Activated T-cell treated with anti-CD3 and anti-CD28 coated beads, Interleukin-2, amount 50 U/mL, for 72 hours (primary cell): Measurements from ENCODE around the gene VWF. TPM values are rescaled to one million over a fixed set of nuclear protein-coding genes. Genes with fewer than 3 reads are reported as not detected.
"Not testable (repeated sequence)": the region's sequence is repeated elsewhere in the genome, so short reads cannot be mapped to it uniquely, and the experiment has no call there.

ENCODE experiments used
- ATAC-seq, 2 donors: fragments of 150-1000 bp; cut with Tn5 transposase; replicated peaks in 1 of 2; 2 replicates each; pipeline ENCODE4 v1.10.0; 2021; ENCODE audit warnings: moderate library complexity in 2 of 2, mild to moderate bottlenecking in 1 of 2
- DNase-seq, 2 donors: peaks; one replicate each; pipeline ENCODE4 v3.0.0; 2021 to 2022; ENCODE audit warnings: mixed read lengths in 1 of 2
- H3K27ac Mint-ChIP-seq: one replicate; pipeline ENCODE4 v1.8.0; 2022; ENCODE audit warnings: mild to moderate bottlenecking, moderate library complexity, mixed read lengths
- H3K27me3 Mint-ChIP-seq: one replicate; pipeline ENCODE4 v1.8.0; 2022; ENCODE audit warnings: low read depth, mixed read lengths
- H3K36me3 Mint-ChIP-seq, 2 donors: one replicate each; pipeline ENCODE4 v1.8.0; 2022; ENCODE audit warnings: mixed read lengths in 2 of 2, mild to moderate bottlenecking in 1 of 2; ENCODE audit not compliant: insufficient read depth in 2 of 2
- H3K4me1 Mint-ChIP-seq: one replicate; pipeline ENCODE4 v1.8.0; 2022; ENCODE audit warnings: low read depth, mixed read lengths
- H3K4me3 Mint-ChIP-seq, 2 donors: one replicate each; pipeline ENCODE4 v1.8.0; 2022; ENCODE audit warnings: mild to moderate bottlenecking in 2 of 2, mixed read lengths in 2 of 2, moderate library complexity in 2 of 2
- H3K9me3 Mint-ChIP-seq, 2 donors: one replicate each; pipeline ENCODE4 v1.8.0; 2022; ENCODE audit warnings: mixed read lengths in 2 of 2
- total RNA-seq, 2 donors: library from RNA; stranded (reverse); gene quantifications; one replicate each; pipeline ENCODE4 v1.2.3, GENCODE V29; 2022

The VWF gene
- total RNA-seq, 2 donors from 2014 or later, result 0.02 TPM

DNA sequence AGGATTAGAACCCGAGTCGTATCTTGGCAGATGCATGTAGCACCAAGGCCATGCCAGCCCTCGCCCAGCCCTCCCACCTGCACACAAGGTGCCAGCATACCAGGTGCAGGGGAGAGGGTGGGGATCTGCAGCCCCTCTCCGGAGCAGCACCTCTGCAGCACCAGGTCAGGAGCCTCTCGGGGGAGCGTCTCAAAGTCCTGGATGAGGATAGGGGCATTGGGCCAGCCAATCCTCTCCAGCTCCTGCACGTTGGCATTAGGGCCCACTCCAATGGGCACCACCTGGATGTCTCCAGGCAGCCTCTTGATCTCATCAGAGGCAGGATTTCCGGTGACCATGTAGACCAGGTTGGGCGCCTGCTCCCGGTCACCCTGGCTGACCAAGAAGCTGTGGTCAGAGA is 106.2 kb downstream of the VWF start:
- Mint-ChIP-seq H3K36me3 (no peaks in the 10 kb centered on the region), H3K27me3 (peaks cover 11% of the 10 kb centered on the region), H3K9me3 (no peaks in the 10 kb centered on the region), H3K4me3 (no peak overlapping the region), H3K27ac (no peak overlapping the region), H3K4me1 (no peaks in the 10 kb centered on the region)
- no peak for ATAC-seq
- DNase-seq, result no peak

DNA sequence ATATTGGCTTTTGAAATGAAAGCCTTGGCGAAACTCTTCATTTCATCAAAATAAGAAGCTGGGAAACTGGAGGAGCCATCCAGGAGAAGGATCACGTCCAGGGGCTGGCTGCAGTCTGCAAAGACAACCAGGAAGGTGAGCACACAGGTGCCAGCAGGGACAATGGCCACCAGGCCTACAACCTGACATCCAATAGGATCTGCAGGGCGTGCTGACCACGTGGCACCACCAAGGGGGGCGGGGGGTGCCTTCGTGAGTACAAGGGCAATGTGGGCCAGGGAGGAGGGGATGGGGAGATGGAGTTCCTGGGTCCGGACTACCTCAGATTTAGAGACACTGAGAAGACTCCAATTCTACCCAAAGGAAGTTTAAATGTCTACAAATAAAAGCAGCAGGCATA is 107.7 kb downstream of the VWF start:
- H3K4me3 Mint-ChIP-seq, result no peak overlapping the region
- H3K27ac Mint-ChIP-seq, result no peak overlapping the region
- no peak for DNase-seq
- no peak for ATAC-seq
- peaks cover 13% of the 10 kb centered on the region for H3K27me3 Mint-ChIP-seq
- no peaks in the 10 kb centered on the region for H3K4me1 Mint-ChIP-seq
- H3K9me3 Mint-ChIP-seq, result no peaks in the 10 kb centered on the region
- no peaks in the 10 kb centered on the region for H3K36me3 Mint-ChIP-seq

DNA sequence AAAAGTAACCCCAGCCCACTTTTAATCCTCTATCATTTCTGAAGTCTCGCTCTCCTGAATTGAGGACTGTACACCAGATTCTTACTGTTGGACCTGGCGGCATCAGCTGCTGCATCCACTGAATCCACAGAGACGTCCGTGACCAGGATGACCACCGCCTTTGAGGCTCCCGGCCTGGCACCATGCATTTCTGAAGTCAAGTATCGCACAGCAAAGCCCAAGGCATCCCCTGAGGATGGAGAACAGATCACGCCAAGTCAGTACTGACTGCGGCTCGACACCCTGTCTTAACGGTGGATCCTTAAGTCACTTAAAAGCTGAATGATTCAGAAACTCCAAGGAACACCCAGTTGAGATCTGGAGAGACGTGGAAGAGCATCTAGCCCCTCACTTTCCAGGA is 108.5 kb downstream of the VWF start:
- not testable (repeated sequence) for DNase-seq, H3K36me3 Mint-ChIP-seq, ATAC-seq, H3K4me1 Mint-ChIP-seq, H3K4me3 Mint-ChIP-seq, H3K9me3 Mint-ChIP-seq, H3K27ac Mint-ChIP-seq
- H3K27me3 Mint-ChIP-seq, result peaks cover 13% of the 10 kb centered on the region

DNA sequence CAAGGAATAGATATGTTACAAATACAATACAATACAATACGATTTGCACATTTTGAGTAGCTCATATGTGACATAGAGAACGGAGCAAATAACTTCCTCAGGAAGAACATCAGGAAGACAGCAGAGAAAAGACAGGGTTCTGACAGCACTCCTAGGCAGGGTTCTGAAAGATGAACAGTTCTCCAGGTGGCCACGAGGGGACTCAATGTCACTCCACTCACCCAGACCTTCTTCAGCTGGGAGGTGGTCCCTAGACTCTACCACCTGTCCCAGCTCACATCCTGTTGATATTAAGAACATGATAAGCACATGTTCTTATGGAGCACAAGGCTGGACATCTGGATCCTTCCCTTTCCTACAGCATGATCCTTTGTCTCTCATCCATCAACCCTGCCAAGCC is 109.2 kb downstream of the VWF start:
- not testable (repeated sequence) for H3K36me3 Mint-ChIP-seq, H3K27ac Mint-ChIP-seq, ATAC-seq, H3K4me3 Mint-ChIP-seq, H3K4me1 Mint-ChIP-seq, DNase-seq, H3K9me3 Mint-ChIP-seq
- H3K27me3 Mint-ChIP-seq, result peaks cover 13% of the 10 kb centered on the region

DNA sequence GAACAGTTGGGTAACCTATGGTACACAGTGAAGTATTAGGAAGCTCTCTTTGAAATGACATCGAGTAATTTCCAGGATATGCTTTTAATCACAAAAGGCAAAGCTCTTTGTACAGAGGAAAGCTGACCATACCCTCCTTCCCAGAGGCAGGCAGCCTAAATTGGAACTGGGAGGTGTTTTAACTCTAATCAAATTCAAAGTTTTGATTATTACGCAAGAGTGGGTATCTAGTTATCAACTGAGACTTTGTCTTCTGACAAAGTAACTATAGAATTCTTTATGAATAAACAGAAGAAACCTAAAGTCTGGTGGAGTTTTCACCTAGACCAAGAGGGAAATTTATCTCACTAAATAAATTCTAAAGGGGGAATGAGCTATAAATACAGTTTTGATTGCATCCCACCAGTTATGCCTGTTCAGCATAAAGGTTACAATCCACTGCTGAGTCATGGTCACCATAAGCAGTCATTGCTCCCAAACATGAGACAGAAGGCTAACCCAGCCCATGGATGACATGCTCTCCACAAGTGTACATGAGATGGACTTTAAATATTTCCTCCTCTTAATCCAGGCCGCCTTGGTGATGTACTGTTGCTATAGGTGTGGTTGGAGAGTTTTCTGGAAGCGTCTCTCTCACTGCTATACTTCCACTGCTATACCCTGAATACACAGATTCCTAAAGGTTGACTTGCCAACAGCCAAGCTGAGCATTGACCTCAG is 113.7 kb downstream of the VWF start:
- H3K36me3 Mint-ChIP-seq, H3K4me1 Mint-ChIP-seq, H3K4me3 Mint-ChIP-seq, ATAC-seq, H3K9me3 Mint-ChIP-seq, H3K27ac Mint-ChIP-seq, DNase-seq: not testable (repeated sequence)
- H3K27me3 Mint-ChIP-seq, result peaks cover 18% of the 10 kb centered on the region

DNA sequence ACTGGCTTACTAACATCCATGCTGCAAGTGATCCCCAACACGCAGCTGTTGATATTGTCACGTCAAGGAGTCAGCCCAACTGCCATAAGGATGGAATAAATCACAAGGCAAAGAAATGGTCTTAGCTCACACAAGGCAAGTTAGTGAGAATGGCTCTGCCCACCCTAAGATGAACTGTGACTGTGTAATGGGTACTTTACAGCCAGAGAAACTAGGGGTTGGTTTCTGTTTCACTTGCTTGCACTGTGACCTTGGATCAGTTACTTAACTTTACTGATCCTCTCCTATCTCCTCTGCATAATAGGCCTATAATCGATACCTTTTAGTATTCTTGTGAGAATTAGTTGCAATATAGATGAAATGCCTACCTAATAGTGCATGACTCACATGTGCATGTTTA is 127.2 kb downstream of the VWF start:
- ATAC-seq, result no peak
- no peaks in the 10 kb centered on the region for H3K36me3 Mint-ChIP-seq
- no peak overlapping the region for H3K4me3 Mint-ChIP-seq
- DNase-seq, result no peak
- no peaks in the 10 kb centered on the region for H3K9me3 Mint-ChIP-seq
- H3K27ac Mint-ChIP-seq, result no peak overlapping the region
- no peaks in the 10 kb centered on the region for H3K4me1 Mint-ChIP-seq
- peaks cover 15% of the 10 kb centered on the region for H3K27me3 Mint-ChIP-seq

DNA sequence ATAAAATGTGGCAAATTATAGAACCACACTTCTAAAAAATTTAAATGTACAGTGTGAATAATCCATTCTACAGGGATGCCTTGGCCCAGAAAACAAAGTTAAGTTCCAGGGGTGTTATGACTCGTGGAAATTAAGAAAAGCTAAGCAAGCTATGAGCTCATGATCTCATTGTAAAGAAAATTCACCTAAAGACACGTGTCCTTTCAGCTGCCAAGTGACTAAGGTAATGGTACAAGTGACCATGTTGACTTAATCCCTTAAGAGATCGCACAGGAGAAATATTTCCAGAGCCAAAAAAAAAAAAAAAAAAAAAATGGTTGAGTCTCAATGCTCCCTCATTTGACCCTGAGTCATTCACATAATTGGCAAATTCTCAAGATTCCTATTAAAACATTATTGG is 128.0 kb downstream of the VWF start:
- Mint-ChIP-seq H3K27me3 (peaks cover 15% of the 10 kb centered on the region), H3K4me3 (no peak overlapping the region), H3K36me3 (no peaks in the 10 kb centered on the region), H3K4me1 (no peaks in the 10 kb centered on the region), H3K9me3 (no peaks in the 10 kb centered on the region), H3K27ac (no peak overlapping the region)
- DNase-seq, result no peak
- ATAC-seq, result no peak

DNA sequence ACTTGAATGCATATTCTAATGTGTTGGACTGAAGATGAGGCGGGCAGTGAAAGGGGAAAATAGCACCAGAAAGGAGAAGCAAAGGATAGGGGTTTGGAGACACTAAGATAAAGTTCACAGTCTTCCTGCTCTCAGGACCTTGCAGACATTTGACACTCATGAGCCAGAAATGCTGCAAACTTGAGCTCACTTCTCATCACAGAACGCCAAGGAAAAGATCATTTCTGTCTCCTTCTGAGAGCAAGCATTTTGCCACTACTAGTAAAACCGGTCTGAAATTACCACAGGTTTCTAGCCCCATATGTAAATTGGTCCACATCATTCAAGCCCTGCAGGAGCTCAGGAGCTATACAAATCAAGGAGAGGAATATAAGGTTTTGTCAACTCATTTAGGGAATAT is 134.8 kb downstream of the VWF start:
- Mint-ChIP-seq H3K9me3 (no peaks in the 10 kb centered on the region), H3K4me1 (no peaks in the 10 kb centered on the region), H3K36me3 (no peaks in the 10 kb centered on the region), H3K27ac (no peak overlapping the region), H3K4me3 (no peak overlapping the region), H3K27me3 (no peaks in the 10 kb centered on the region)
- DNase-seq (no peak), ATAC-seq (no peak)

DNA sequence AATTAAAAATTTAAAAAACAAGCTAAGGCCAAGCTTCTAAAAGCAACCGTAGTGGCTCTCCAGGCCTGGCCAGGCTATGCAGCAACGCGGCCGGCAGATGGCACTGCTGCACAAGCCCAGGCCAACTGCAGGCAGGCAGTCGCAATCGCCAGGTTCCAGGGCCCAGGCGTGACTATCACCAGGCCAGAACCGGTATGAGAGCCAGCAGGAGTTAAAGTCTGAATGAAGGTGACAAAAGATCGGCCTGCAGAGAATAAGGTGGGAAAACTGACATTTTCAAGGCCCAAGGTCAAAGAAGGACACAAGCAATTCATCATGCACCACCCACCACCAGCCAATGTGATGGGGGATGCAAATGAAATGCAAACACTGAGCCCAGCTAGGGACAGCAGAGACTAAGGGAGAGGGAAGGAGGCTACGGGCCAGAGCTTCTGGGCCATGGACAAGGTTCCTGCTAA is 135.8 kb downstream of the VWF start:
- DNase-seq, result peak; percentile 78 to 80
- no peaks in the 10 kb centered on the region for H3K36me3 Mint-ChIP-seq
- peak; percentile 85 to 88 for ATAC-seq
- H3K9me3 Mint-ChIP-seq, result no peaks in the 10 kb centered on the region
- H3K4me1 Mint-ChIP-seq, result no peaks in the 10 kb centered on the region
- H3K27ac Mint-ChIP-seq, result no peak overlapping the region
- no peak overlapping the region for H3K4me3 Mint-ChIP-seq
- H3K27me3 Mint-ChIP-seq, result no peaks in the 10 kb centered on the region

DNA sequence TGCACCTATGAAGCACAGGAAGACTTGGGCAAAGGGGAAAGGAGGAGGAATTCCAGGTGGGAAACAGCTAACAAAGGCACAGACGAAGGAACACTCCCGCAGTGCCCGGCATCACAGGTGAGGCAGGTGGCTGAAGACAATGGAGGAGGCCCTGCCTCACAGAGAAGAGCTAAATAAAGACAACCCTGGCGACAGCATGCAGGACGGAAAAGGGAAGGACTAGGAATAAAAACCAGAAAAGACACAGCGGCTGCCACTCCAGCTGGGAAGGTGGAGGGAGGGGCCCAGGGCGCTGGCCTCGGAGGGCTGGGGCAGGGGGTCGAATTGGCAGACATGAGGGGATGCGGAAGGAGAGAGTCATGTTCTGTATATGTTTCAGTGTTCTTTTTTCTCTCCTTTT is 136.4 kb downstream of the VWF start:
- no peaks in the 10 kb centered on the region for H3K27me3 Mint-ChIP-seq
- no peaks in the 10 kb centered on the region for H3K36me3 Mint-ChIP-seq
- no peak overlapping the region for H3K27ac Mint-ChIP-seq
- ATAC-seq (no peak), DNase-seq (no peak)
- H3K4me1 Mint-ChIP-seq, result no peaks in the 10 kb centered on the region
- H3K9me3 Mint-ChIP-seq, result no peaks in the 10 kb centered on the region
- no peak overlapping the region for H3K4me3 Mint-ChIP-seq

DNA sequence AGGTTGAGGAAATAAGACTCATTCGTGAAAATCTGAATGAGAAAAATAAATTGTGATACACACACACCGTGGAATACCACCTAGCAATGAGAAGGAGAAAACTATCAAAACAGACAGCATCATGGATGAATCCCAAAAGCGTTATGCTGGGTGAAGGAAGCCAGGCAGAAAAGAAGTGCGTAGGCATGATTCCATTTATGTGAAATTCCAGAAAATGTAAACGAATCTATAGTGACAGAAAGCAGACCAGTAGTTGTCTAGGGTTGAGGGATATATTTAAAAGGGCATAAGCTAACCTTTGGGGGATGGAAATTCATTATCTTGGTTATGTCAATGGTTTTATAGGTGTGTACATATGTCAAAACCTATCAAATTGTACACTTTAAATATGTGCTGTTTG is 136.9 kb downstream of the VWF start:
- H3K4me3 Mint-ChIP-seq, result no peak overlapping the region
- H3K27ac Mint-ChIP-seq, result no peak overlapping the region
- ATAC-seq, result no peak
- DNase-seq, result no peak
- H3K9me3 Mint-ChIP-seq, result no peaks in the 10 kb centered on the region
- no peaks in the 10 kb centered on the region for H3K36me3 Mint-ChIP-seq
- H3K27me3 Mint-ChIP-seq, result no peaks in the 10 kb centered on the region
- H3K4me1 Mint-ChIP-seq, result no peaks in the 10 kb centered on the region

DNA sequence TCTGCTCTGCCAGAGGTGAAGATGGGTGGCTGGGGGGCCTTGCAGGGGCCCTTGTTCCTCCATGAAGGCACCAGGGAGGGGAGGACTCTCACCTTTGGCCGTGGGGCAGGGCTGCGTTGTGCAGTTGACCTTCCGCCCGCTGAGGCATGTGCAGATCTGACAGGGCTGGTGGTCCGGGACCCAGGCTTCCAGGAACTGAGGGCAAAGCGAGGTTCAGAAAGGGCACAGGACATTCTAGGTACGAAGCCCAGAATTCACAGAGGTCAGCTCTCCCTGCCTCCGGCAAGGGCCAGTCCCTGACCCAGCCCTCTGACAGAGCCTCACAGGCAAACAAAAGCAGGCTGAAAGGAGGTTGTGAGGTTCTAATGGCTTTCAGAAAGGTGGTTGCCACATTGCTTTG is 139.0 kb downstream of the VWF start:
- Mint-ChIP-seq H3K27ac (no peak overlapping the region), H3K27me3 (no peaks in the 10 kb centered on the region), H3K4me1 (no peaks in the 10 kb centered on the region), H3K9me3 (no peaks in the 10 kb centered on the region), H3K4me3 (no peak overlapping the region), H3K36me3 (no peaks in the 10 kb centered on the region)
- no peak for ATAC-seq
- DNase-seq, result no peak

DNA sequence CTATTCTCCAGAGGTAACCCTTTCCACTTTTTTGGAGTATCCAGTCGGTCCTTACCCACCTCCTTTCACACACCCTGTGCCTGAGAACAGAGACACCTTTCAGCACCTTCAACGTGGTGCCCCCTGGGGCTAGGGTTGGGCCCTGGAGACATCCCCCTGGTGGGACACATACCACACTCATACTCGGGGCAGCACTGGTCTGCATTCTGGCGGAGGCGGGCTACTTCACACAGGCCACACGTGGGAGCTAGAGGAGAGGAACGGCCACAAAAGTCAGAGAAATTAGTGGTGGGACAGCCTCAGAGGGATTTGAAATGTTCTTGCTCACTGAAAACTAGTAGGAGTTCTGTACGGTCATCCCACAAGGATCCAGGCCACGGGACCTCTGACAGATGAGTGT is 139.6 kb downstream of the VWF start:
- DNase-seq (no peak), ATAC-seq (no peak)
- H3K4me1 Mint-ChIP-seq, result no peaks in the 10 kb centered on the region
- H3K4me3 Mint-ChIP-seq, result no peak overlapping the region
- no peak overlapping the region for H3K27ac Mint-ChIP-seq
- H3K9me3 Mint-ChIP-seq, result no peaks in the 10 kb centered on the region
- no peaks in the 10 kb centered on the region for H3K27me3 Mint-ChIP-seq
- no peaks in the 10 kb centered on the region for H3K36me3 Mint-ChIP-seq

DNA sequence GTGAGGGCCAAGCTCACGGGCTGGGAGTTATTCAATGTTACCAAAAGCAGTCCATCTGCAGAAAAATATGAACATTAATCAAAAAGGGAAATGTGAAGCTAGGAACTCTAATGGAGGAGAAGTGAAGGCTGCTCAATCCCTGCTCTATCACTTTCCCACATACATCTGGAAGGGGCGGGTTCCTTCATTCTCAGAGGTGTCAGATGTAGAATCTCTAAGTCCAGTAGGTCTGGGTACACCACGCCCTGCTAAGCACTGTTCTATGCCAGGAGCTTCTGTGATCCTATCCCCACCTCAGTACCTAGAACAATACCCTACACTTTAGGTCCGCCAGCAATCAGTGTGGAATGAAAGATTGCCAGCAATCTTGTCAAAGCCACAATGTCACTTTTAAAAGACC is 142.4 kb downstream of the VWF start:
- ATAC-seq (no peak), DNase-seq (no peak)
- Mint-ChIP-seq H3K4me3 (no peak overlapping the region), H3K36me3 (no peaks in the 10 kb centered on the region), H3K4me1 (no peaks in the 10 kb centered on the region), H3K27ac (no peak overlapping the region), H3K27me3 (peaks cover 2% of the 10 kb centered on the region), H3K9me3 (no peaks in the 10 kb centered on the region)
